ENCODE data around the gene SLC25A39.
"Not testable (repeated sequence)": the region's sequence is repeated elsewhere in the genome, so short reads cannot be mapped to it uniquely, and the experiment has no call there.

SLC25A39 gene

GRCh38 chr17:44354582-44355561 is 30.2 kb upstream of the SLC25A39 start:
- no peak for DNase-seq (ENCODE audit: low spot score)

DNA sequence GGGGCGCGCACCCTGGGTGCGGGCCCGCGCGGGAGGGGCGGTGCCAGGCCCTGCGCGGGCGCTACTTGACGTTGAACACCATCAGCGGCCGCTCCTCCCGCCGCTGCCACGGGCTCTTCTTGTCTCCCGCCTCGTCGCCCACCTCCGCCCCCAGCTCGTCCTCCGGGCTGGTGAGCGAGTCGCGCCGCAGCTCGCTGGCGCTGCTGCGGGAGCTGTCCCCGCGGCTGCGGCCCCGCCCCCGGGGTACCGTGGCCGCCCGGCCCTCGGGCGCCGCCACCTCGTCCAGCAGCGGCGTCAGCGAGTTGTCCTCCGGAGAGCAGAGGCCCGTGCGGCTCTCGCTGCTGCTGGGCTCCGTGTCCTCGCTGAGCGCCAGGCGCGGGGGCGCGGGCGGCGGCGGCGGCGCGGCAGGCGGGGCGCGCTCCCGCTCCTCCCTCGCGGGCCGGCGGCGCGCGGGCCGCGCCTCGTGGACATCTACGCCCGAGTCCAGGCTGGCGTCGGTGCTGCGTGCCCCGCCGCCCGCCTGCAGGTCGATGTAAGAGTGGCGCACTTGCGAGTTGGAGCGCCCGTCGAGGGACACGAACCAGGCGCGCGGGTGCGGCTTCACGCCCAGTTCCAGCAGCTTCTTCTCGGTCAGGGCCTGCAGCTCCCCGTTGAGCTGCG is 29.2 kb upstream of the SLC25A39 start:
- DNase-seq (ENCODE audit: low spot score), result no peak

GRCh38 chr17:44352828-44353671 is 28.4 kb upstream of the SLC25A39 start:
- no peak for DNase-seq (ENCODE audit: low spot score)

- DNase-seq (ENCODE audit: low spot score), result no peak
Measured at GRCh38 chr17:44351961-44352827, 27.6 kb upstream of the SLC25A39 start.

- no peak for DNase-seq (ENCODE audit: low spot score)
Measured at GRCh38 chr17:44351464-44351863, 26.8 kb upstream of the SLC25A39 start.

- DNase-seq (ENCODE audit: low spot score), result peak; percentile 62
Measured at GRCh38 chr17:44350733-44351226, 26.2 kb upstream of the SLC25A39 start.

GRCh38 chr17:44349553-44350070 is 25.0 kb upstream of the SLC25A39 start:
- no peak for DNase-seq (ENCODE audit: low spot score)

GRCh38 chr17:44348988-44349364 is 24.4 kb upstream of the SLC25A39 start:
- DNase-seq (ENCODE audit: low spot score), result no peak

GRCh38 chr17:44348234-44348987 is 23.8 kb upstream of the SLC25A39 start:
- DNase-seq (ENCODE audit: low spot score), result peak; percentile 74

DNA sequence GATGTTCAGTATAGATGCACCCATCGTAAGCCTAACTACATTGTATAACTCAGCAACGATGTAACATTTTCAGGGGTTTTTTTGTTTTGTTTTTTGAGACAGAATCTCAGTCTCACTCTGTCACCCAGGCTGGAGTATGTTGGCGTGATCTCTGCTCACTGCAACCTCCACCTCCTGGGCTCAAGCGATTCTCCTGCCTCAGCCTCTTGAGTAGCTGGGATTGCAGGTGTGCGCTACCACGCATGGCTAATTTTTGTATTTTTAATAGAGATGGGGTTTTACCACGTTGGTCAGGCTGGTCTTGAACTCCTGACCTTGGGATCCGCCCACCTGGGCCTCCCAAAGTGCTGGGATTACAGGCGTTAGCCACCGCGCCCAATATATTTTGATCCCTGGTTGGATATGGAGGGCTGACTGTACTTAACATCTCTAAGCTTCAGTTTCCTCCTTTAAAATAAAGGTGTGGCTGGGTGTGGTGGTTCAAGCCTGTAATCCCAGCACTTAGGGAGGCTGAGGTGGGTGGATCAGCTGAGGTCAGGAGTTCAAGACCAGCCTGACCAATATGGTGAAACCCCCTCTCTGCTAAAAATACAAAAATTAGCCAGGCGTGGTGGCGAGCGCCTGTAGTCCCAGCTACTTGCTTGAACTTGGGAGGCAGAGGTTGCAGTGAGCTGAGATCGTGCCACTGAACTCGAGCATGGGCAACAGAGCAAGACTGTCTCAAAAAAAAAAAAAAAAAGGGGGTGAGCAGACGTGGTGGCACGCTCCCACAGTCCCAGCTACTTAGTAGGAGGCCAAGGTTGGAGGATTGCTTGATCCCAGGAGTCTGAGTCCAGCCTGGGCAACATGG is 22.8 kb upstream of the SLC25A39 start:
- DNase-seq (ENCODE audit: low spot score), result not testable (repeated sequence)

GRCh38 chr17:44346064-44346844 is 21.6 kb upstream of the SLC25A39 start:
- no peak for DNase-seq (ENCODE audit: low spot score)

- DNase-seq (ENCODE audit: low spot score), result peak; percentile 62
Measured at GRCh38 chr17:44345454-44346026, 20.9 kb upstream of the SLC25A39 start.

DNA sequence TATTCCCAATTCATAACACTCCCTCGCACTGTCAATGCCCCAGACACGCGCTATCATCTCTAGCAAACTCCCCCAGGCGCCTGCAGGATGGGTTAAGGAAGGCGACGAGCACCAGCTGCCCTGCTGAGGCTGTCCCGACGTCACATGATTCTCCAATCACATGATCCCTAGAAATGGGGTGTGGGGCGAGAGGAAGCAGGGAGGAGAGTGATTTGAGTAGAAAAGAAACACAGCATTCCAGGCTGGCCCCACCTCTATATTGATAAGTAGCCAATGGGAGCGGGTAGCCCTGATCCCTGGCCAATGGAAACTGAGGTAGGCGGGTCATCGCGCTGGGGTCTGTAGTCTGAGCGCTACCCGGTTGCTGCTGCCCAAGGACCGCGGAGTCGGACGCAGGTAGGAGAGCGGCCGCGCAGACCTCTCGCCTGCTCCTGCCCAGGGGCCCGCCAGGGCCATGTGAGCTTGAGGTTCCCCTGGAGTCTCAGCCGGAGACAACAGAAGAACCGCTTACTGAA is 20.4 kb upstream of the SLC25A39 start, which contains the start of gene GRN:
GRN (plus strand) TSS at position 364 of the 515 bp plus-strand sequence. CDS start 3,863 bp downstream, outside the sequence.
- peak; percentile 99 for DNase-seq (ENCODE audit: low spot score)

- DNase-seq (ENCODE audit: low spot score), result no peak
Measured at GRCh38 chr17:44343510-44344209, 19.0 kb upstream of the SLC25A39 start.

GRCh38 chr17:44340553-44340952 is 15.9 kb upstream of the SLC25A39 start:
- not testable (repeated sequence) for DNase-seq (ENCODE audit: low spot score)

- no peak for DNase-seq (ENCODE audit: low spot score)
Measured at GRCh38 chr17:44338702-44339101, 14.1 kb upstream of the SLC25A39 start.

DNA sequence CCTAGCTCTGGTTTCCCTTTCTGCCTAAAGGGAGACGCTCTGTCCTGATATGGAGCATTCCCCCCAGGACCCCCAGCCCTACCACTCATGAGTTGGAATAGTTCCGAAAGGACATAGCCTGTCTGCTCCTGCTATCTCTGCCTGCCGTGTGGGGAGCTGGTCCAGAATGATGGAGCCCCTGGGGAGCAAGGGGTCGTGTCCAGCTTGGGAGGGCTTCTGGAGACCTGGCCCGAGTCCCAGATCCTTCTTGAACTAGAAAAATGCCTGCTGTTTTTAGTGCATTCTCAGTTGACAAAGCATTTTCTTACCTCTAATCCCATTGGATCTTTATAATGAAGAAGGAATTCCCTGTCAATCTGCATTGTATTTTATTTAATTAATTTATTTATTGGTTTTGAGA is 11.3 kb upstream of the SLC25A39 start:
- no peak for DNase-seq (ENCODE audit: low spot score)

All from globus pallidus (tissue), 1 donor.